ENCODE measurements around the gene UPF1. TPM values are rescaled to one million over a fixed set of nuclear protein-coding genes. Genes with fewer than 3 reads are reported as not detected.

The UPF1 gene
- total and polyA plus RNA-seq, 2 of the 13 experiments (the other 11 are each of a cell fraction or from before 2014, with no cell fraction given) = 16.9 to 41.8 TPM

GRCh38 chr19:18832306-18833140 lies 764 bp downstream of the UPF1 start (continued):
- no peak for TF ChIP-seq ZNF253 (CRISPR knock-in tag; IDR thresholded peaks at IDR 0.05; ENCODE audit: borderline replicate concordance)
- TF ChIP-seq HES4 (CRISPR knock-in tag; IDR thresholded peaks at IDR 0.05; ENCODE audit: borderline replicate concordance) = peak; percentile 0; the same call in 1 of the 2 replicates
- TF ChIP-seq TAF1 (CRISPR knock-in tag; IDR thresholded peaks at IDR 0.05) = no peak
- TF ChIP-seq MYC (CRISPR knock-in tag; IDR thresholded peaks at IDR 0.05; ENCODE audit: borderline replicate concordance) = 0 out of 2 replicates have a peak, but pooled peaks have one; percentile 2
- peak; percentile 36; the same call in 1 of the 2 replicates for TF ChIP-seq GLI4 (CRISPR knock-in tag; IDR thresholded peaks at IDR 0.05; ENCODE audit: borderline replicate concordance)
- TF ChIP-seq SALL2 (CRISPR knock-in tag; IDR thresholded peaks at IDR 0.05) = no peak
- no peak for TF ChIP-seq ZNF24 (IDR thresholded peaks at IDR 0.05)
- TF ChIP-seq PITX1 (CRISPR knock-in tag; IDR thresholded peaks at IDR 0.05) = peak; percentile 61; the same call in 1 of the 2 replicates
- no peak for TF ChIP-seq NAIF1 (CRISPR knock-in tag; IDR thresholded peaks at IDR 0.05; ENCODE audit: borderline replicate concordance)
- no peak for TF ChIP-seq SCMH1 (CRISPR knock-in tag; IDR thresholded peaks at IDR 0.05; ENCODE audit: borderline replicate concordance)
- TF ChIP-seq ZNF724P (CRISPR knock-in tag; IDR thresholded peaks at IDR 0.05; ENCODE audit: borderline replicate concordance) = no peak
- TF ChIP-seq MBD4 (IDR thresholded peaks at IDR 0.05; ENCODE audit: borderline replicate concordance, low read length) = no peak
- TF ChIP-seq ZNF30 (CRISPR knock-in tag; IDR thresholded peaks at IDR 0.05) = 0 out of 2 replicates have a peak, but pooled peaks have one; percentile 26
- TF ChIP-seq GATA4 (IDR thresholded peaks at IDR 0.05; ENCODE audit: borderline replicate concordance, low read depth) = no peak
- no peak for TF ChIP-seq ZNF660 (CRISPR knock-in tag; IDR thresholded peaks at IDR 0.05; ENCODE audit: borderline replicate concordance, low read depth)
- no peak for TF ChIP-seq FOXA3 (CRISPR knock-in tag; IDR thresholded peaks at IDR 0.05)
- 0 out of 2 replicates have a peak, but pooled peaks have one; percentile 43 for TF ChIP-seq NFAT5 (CRISPR knock-in tag; IDR thresholded peaks at IDR 0.05)
- no peak for TF ChIP-seq HMGXB3 (CRISPR knock-in tag; IDR thresholded peaks at IDR 0.05; ENCODE audit: borderline replicate concordance)
- TF ChIP-seq CEBPG (CRISPR knock-in tag; IDR thresholded peaks at IDR 0.05) = no peak

Data from HepG2 (cell line).